Testis (tissue), 2 donors: ENCODE measurements around the gene LAMTOR3.

ENCODE experiments used
- POLR2A ChIP-seq: fragments of 450-650 bp; IDR thresholded peaks from one replicate; pipeline ENCODE4 v1.6.1; 2017; ENCODE audit warnings: antibody characterized with exemption, mild to moderate bottlenecking, moderate library complexity
- TF ChIP-seq, protein P1 (sequence below), 3 experiments: fragments of 450-650 bp in 2 of 3; fragments of 200-600 bp in 1 of 3; sonication (generic) in 1 of 3; IDR thresholded peaks; one replicate each; pipeline ENCODE4 v1.5.1; 2016 to 2019; ENCODE audit warnings: antibody characterized with exemption in 3 of 3, mild to moderate bottlenecking in 2 of 3, moderate library complexity in 1 of 3

DNA sequence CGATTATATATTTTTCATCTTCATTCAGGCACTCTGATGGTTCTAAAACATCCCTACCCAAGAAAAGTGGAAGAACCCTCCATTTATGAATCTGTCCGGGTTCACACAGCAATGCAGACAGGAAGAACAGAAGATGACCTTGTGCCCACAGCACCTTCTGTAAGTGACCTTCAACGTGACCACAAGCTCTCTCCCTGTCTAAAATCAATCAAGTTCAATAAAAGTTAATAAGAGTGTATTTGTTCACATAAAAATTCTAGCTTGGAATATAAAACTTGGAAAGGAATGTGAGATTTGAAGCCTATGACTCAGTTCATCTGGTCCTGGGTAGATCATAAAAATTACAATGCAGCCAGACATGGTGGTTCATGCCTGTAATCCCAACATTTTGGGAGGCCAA is 41.0 kb downstream of the LAMTOR3 start:
- TF ChIP-seq, protein P1, sequence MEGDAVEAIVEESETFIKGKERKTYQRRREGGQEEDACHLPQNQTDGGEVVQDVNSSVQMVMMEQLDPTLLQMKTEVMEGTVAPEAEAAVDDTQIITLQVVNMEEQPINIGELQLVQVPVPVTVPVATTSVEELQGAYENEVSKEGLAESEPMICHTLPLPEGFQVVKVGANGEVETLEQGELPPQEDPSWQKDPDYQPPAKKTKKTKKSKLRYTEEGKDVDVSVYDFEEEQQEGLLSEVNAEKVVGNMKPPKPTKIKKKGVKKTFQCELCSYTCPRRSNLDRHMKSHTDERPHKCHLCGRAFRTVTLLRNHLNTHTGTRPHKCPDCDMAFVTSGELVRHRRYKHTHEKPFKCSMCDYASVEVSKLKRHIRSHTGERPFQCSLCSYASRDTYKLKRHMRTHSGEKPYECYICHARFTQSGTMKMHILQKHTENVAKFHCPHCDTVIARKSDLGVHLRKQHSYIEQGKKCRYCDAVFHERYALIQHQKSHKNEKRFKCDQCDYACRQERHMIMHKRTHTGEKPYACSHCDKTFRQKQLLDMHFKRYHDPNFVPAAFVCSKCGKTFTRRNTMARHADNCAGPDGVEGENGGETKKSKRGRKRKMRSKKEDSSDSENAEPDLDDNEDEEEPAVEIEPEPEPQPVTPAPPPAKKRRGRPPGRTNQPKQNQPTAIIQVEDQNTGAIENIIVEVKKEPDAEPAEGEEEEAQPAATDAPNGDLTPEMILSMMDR (IDR thresholded peaks at IDR 0.05), result no peak
- no peak for TF ChIP-seq POLR2A
